C4-2B (cell line): ENCODE data around the gene ZSWIM4.

ENCODE experiments used
- H3K27ac ChIP-seq: fragments of 450-650 bp; 2 replicates; pipeline ENCODE4 v1.5.1; 2017
- CTCF ChIP-seq: fragments of 450-650 bp; conservative IDR thresholded peaks from 2 replicates; pipeline ENCODE4 v1.5.1; 2017; ENCODE audit warnings: mild to moderate bottlenecking
- ZFX ChIP-seq: fragments of 450-650 bp; IDR thresholded peaks from 2 replicates; pipeline ENCODE4 v1.6.1; 2017

ZSWIM4 gene

GRCh38 chr19:13877303-13877702 is 82.1 kb downstream of the ZSWIM4 start:
- peak overlapping the region; percentile 31 for H3K27ac ChIP-seq
- TF ChIP-seq ZFX = no peak

- TF ChIP-seq ZFX (no peak), CTCF (peak; percentile 100)
- H3K27ac ChIP-seq = peak overlapping the region; percentile 50
These were observed 85.1 kb downstream of the ZSWIM4 start for GRCh38 chr19:13880059-13881043.

- TF ChIP-seq ZFX = no peak
- TF ChIP-seq CTCF = no peak
- no peak overlapping the region for H3K27ac ChIP-seq
These were observed 86.0 kb downstream of the ZSWIM4 start for GRCh38 chr19:13881251-13881691.
